SK-N-SH (cell line): Measurements from ENCODE around the gene CDK4.

Experiments used
- CTCF ChIP-seq: fragments of 200-600 bp; sonication (generic); IDR thresholded peaks from 2 replicates; pipeline ENCODE4 v1.6.1; 2017; ENCODE audit warnings: antibody characterized with exemption, mild to moderate bottlenecking, moderate library complexity
- EP300 ChIP-seq, 2 experiments: IDR thresholded peaks; 2 replicates each; pipeline versions ENCODE4 v1.4.0 to v1.6.1; 2012; ENCODE audit warnings: borderline replicate concordance in 1 of 2, low read depth in 1 of 2, low read length in 1 of 2
- EZH2phosphoT487 ChIP-seq: fragments of 200-600 bp; sonication (generic); IDR thresholded peaks from 2 replicates; pipeline ENCODE4 v1.6.1; 2017; ENCODE audit warnings: low read depth, mixed run types, mild to moderate bottlenecking, antibody characterized with exemption, moderate library complexity, borderline replicate concordance
- IRF3 ChIP-seq: fragments of 150-350 bp; IDR thresholded peaks from 2 replicates; pipeline ENCODE4 v1.6.1; 2016; ENCODE audit warnings: mild to moderate bottlenecking, low read depth, low read length
- MAX ChIP-seq: IDR thresholded peaks from 2 replicates; pipeline ENCODE4 v1.4.0; 2012; ENCODE audit warnings: low read depth
- MEF2A ChIP-seq: IDR thresholded peaks from 2 replicates; pipeline ENCODE4 v1.4.0; 2012; ENCODE audit warnings: low read depth, borderline replicate concordance
- MXI1 ChIP-seq: IDR thresholded peaks from 2 replicates; pipeline ENCODE4 v1.6.1; 2012; ENCODE audit warnings: mild to moderate bottlenecking, low read depth, low read length, improper control_type of control experiment
- NRF1 ChIP-seq: IDR thresholded peaks from 2 replicates; pipeline ENCODE4 v1.6.1; 2012; ENCODE audit warnings: low read depth, mild to moderate bottlenecking, low read length
- TAF1 ChIP-seq: IDR thresholded peaks from 2 replicates; pipeline ENCODE4 v1.6.1; 2012; ENCODE audit warnings: low read depth, mild to moderate bottlenecking, low read length, moderate library complexity, borderline replicate concordance
- YY1 ChIP-seq: IDR thresholded peaks from 2 replicates; pipeline ENCODE4 v1.4.0; 2012; ENCODE audit warnings: low read depth, mild to moderate bottlenecking
- TF ChIP-seq, protein P1 (sequence below): fragments of 150-350 bp; IDR thresholded peaks from 2 replicates; pipeline ENCODE4 v1.6.1; 2017; ENCODE audit warnings: antibody characterized with exemption, low read length, low read depth, borderline replicate concordance

DNA sequence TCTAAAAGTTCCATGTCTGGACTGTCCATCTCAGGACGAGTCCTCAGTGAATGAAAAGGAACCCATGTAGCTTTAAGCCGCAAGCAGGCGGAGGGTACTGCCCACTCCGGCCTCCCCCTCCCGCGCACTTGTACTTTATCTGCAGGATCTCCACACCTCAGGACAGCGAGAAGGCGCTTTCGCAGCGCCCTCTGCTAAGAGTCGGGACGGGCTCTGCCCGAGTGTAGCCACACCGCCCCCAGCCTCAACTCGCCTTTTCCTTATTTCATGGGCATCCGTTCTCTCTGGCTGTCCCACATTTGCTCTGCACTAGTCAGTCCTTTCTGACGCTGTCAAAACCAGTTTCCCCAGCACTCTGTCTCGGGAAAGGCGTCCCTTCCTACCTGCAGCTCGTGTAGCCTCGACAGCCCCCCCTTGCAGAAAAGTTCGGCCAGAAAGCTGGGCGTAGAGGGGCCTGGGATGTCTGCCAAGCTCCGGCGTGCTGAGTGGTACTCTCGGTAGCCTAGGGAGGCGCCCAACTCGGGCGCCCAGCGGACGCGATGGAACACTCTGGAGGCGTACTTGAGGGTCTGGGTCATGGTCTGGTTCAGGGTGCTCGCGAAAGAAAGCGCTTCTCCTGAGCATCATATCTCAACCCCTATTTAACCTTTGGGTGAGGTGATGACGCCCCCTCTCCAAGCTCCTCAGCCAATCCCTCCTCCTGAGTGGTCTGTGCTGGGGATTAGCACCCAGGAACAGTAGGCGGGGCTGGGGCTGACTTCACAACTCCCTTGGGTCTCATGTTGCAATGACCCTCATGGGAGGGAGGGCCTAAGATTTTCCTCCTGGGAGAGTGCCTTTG, 14.6 kb upstream of the CDK4 start, which contains the start of gene CYP27B1:
- TF ChIP-seq MAX, result no peak
- TF ChIP-seq CTCF, result no peak
- TF ChIP-seq TAF1, result no peak
- no peak for TF ChIP-seq NRF1
- TF ChIP-seq EZH2phosphoT487, result no peak
- no peak for TF ChIP-seq EP300 (IDR thresholded peaks at IDR 0.05; ENCODE audit: borderline replicate concordance in 1 of 2, low read depth in 1 of 2, low read length in 1 of 2)
- no peak for TF ChIP-seq MXI1
- TF ChIP-seq, protein P1, sequence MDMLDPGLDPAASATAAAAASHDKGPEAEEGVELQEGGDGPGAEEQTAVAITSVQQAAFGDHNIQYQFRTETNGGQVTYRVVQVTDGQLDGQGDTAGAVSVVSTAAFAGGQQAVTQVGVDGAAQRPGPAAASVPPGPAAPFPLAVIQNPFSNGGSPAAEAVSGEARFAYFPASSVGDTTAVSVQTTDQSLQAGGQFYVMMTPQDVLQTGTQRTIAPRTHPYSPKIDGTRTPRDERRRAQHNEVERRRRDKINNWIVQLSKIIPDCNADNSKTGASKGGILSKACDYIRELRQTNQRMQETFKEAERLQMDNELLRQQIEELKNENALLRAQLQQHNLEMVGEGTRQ, result no peak
- TF ChIP-seq YY1, result no peak
- TF ChIP-seq MEF2A, result no peak
- TF ChIP-seq IRF3, result no peak
